Measurements from ENCODE around the gene VTA1. TPM values are rescaled to one million over a fixed set of nuclear protein-coding genes. Genes with fewer than 3 reads are reported as not detected.

Gene VTA1
- total RNA-seq, 2 donors from 2014 or later = 29.1 to 37.4 TPM

- no peak for DNase-seq
- no peaks in the 10 kb centered on the region for H3K9me3 Mint-ChIP-seq
- no peak overlapping the region for H3K27ac Mint-ChIP-seq
- no peak overlapping the region for H3K4me3 Mint-ChIP-seq
- no peaks in the 10 kb centered on the region for H3K4me1 Mint-ChIP-seq (ENCODE audit: low read depth)
- H3K36me3 Mint-ChIP-seq (ENCODE audit: insufficient read depth in 2 of 2) = no peaks in the 10 kb centered on the region
- no peak for ATAC-seq (replicated peaks in 1 of 2)
- H3K27me3 Mint-ChIP-seq (ENCODE audit: low read depth) = no peaks in the 10 kb centered on the region
These were observed 91.8 kb downstream of the VTA1 start for GRCh38 chr6:142238881-142239280.

GRCh38 chr6:142240179-142240578, 93.1 kb downstream of the VTA1 start:
- Mint-ChIP-seq H3K36me3 (ENCODE audit: insufficient read depth in 2 of 2) (no peaks in the 10 kb centered on the region), H3K27ac (no peak overlapping the region), H3K4me3 (no peak overlapping the region), H3K27me3 (ENCODE audit: low read depth) (no peaks in the 10 kb centered on the region), H3K9me3 (no peaks in the 10 kb centered on the region), H3K4me1 (ENCODE audit: low read depth) (no peaks in the 10 kb centered on the region)
- DNase-seq (no peak), ATAC-seq (replicated peaks in 1 of 2) (no peak)

- no peaks in the 10 kb centered on the region for H3K4me1 Mint-ChIP-seq (ENCODE audit: low read depth)
- DNase-seq (no peak), ATAC-seq (replicated peaks in 1 of 2) (no peak)
- no peak overlapping the region for H3K27ac Mint-ChIP-seq
- no peaks in the 10 kb centered on the region for H3K27me3 Mint-ChIP-seq (ENCODE audit: low read depth)
- no peak overlapping the region for H3K4me3 Mint-ChIP-seq
- no peaks in the 10 kb centered on the region for H3K36me3 Mint-ChIP-seq (ENCODE audit: insufficient read depth in 2 of 2)
- H3K9me3 Mint-ChIP-seq = no peaks in the 10 kb centered on the region
These were observed 94.0 kb downstream of the VTA1 start for GRCh38 chr6:142241061-142241460.

GRCh38 chr6:142242269-142242668, 95.2 kb downstream of the VTA1 start:
- no peak for DNase-seq
- H3K4me1 Mint-ChIP-seq (ENCODE audit: low read depth) = no peaks in the 10 kb centered on the region
- H3K27ac Mint-ChIP-seq = no peak overlapping the region
- no peaks in the 10 kb centered on the region for H3K36me3 Mint-ChIP-seq (ENCODE audit: insufficient read depth in 2 of 2)
- H3K4me3 Mint-ChIP-seq = no peak overlapping the region
- H3K27me3 Mint-ChIP-seq (ENCODE audit: low read depth) = no peaks in the 10 kb centered on the region
- no peaks in the 10 kb centered on the region for H3K9me3 Mint-ChIP-seq
- no peak for ATAC-seq (replicated peaks in 1 of 2)

- no peak overlapping the region for H3K27ac Mint-ChIP-seq
- DNase-seq (no peak), ATAC-seq (replicated peaks in 1 of 2) (no peak)
- no peaks in the 10 kb centered on the region for H3K4me1 Mint-ChIP-seq (ENCODE audit: low read depth)
- H3K4me3 Mint-ChIP-seq = no peak overlapping the region
- no peaks in the 10 kb centered on the region for H3K27me3 Mint-ChIP-seq (ENCODE audit: low read depth)
- no peaks in the 10 kb centered on the region for H3K9me3 Mint-ChIP-seq
- no peaks in the 10 kb centered on the region for H3K36me3 Mint-ChIP-seq (ENCODE audit: insufficient read depth in 2 of 2)
These were observed 99.9 kb downstream of the VTA1 start for GRCh38 chr6:142246960-142247359.

GRCh38 chr6:142249266-142249665, 102.2 kb downstream of the VTA1 start:
- no peaks in the 10 kb centered on the region for H3K9me3 Mint-ChIP-seq
- ATAC-seq (replicated peaks in 1 of 2) (no peak), DNase-seq (no peak)
- no peaks in the 10 kb centered on the region for H3K36me3 Mint-ChIP-seq (ENCODE audit: insufficient read depth in 2 of 2)
- no peaks in the 10 kb centered on the region for H3K27me3 Mint-ChIP-seq (ENCODE audit: low read depth)
- H3K4me1 Mint-ChIP-seq (ENCODE audit: low read depth) = no peaks in the 10 kb centered on the region
- no peak overlapping the region for H3K27ac Mint-ChIP-seq
- no peak overlapping the region for H3K4me3 Mint-ChIP-seq

GRCh38 chr6:142251930-142252445, 104.9 kb downstream of the VTA1 start:
- DNase-seq (no peak), ATAC-seq (replicated peaks in 1 of 2) (no peak)
- Mint-ChIP-seq H3K9me3 (no peaks in the 10 kb centered on the region), H3K27ac (no peak overlapping the region), H3K27me3 (ENCODE audit: low read depth) (no peaks in the 10 kb centered on the region), H3K36me3 (ENCODE audit: insufficient read depth in 2 of 2) (no peaks in the 10 kb centered on the region), H3K4me1 (ENCODE audit: low read depth) (no peaks in the 10 kb centered on the region), H3K4me3 (no peak overlapping the region)

GRCh38 chr6:142254513-142254912, 107.5 kb downstream of the VTA1 start:
- no peak for DNase-seq
- Mint-ChIP-seq H3K4me3 (no peak overlapping the region), H3K36me3 (ENCODE audit: insufficient read depth in 2 of 2) (no peaks in the 10 kb centered on the region), H3K27ac (no peak overlapping the region), H3K27me3 (ENCODE audit: low read depth) (no peaks in the 10 kb centered on the region), H3K4me1 (ENCODE audit: low read depth) (no peaks in the 10 kb centered on the region), H3K9me3 (no peaks in the 10 kb centered on the region)
- ATAC-seq (replicated peaks in 1 of 2) = no peak

GRCh38 chr6:142255785-142256184, 108.7 kb downstream of the VTA1 start:
- DNase-seq (no peak), ATAC-seq (replicated peaks in 1 of 2) (no peak)
- no peaks in the 10 kb centered on the region for H3K27me3 Mint-ChIP-seq (ENCODE audit: low read depth)
- no peak overlapping the region for H3K4me3 Mint-ChIP-seq
- H3K36me3 Mint-ChIP-seq (ENCODE audit: insufficient read depth in 2 of 2) = no peaks in the 10 kb centered on the region
- H3K4me1 Mint-ChIP-seq (ENCODE audit: low read depth) = no peaks in the 10 kb centered on the region
- H3K9me3 Mint-ChIP-seq = no peaks in the 10 kb centered on the region
- no peak overlapping the region for H3K27ac Mint-ChIP-seq

GRCh38 chr6:142258305-142258704, 111.2 kb downstream of the VTA1 start:
- Mint-ChIP-seq H3K27ac (no peak overlapping the region), H3K27me3 (ENCODE audit: low read depth) (no peaks in the 10 kb centered on the region), H3K9me3 (no peaks in the 10 kb centered on the region), H3K4me3 (no peak overlapping the region), H3K36me3 (ENCODE audit: insufficient read depth in 2 of 2) (no peaks in the 10 kb centered on the region), H3K4me1 (ENCODE audit: low read depth) (no peaks in the 10 kb centered on the region)
- ATAC-seq (replicated peaks in 1 of 2) (no peak), DNase-seq (no peak)

- H3K4me3 Mint-ChIP-seq = no peak overlapping the region
- no peaks in the 10 kb centered on the region for H3K27me3 Mint-ChIP-seq (ENCODE audit: low read depth)
- ATAC-seq (replicated peaks in 1 of 2) (no peak), DNase-seq (no peak)
- no peaks in the 10 kb centered on the region for H3K4me1 Mint-ChIP-seq (ENCODE audit: low read depth)
- no peaks in the 10 kb centered on the region for H3K9me3 Mint-ChIP-seq
- H3K27ac Mint-ChIP-seq = no peak overlapping the region
- no peaks in the 10 kb centered on the region for H3K36me3 Mint-ChIP-seq (ENCODE audit: insufficient read depth in 2 of 2)
These were observed 111.7 kb downstream of the VTA1 start for GRCh38 chr6:142258757-142259156.

- Mint-ChIP-seq H3K9me3 (no peaks in the 10 kb centered on the region), H3K4me1 (ENCODE audit: low read depth) (no peaks in the 10 kb centered on the region), H3K36me3 (ENCODE audit: insufficient read depth in 2 of 2) (no peaks in the 10 kb centered on the region), H3K4me3 (no peak overlapping the region), H3K27ac (no peak overlapping the region), H3K27me3 (ENCODE audit: low read depth) (no peaks in the 10 kb centered on the region)
- ATAC-seq (replicated peaks in 1 of 2) = no peak
- no peak for DNase-seq
These were observed 113.7 kb downstream of the VTA1 start for GRCh38 chr6:142260748-142261147.

GRCh38 chr6:142262231-142262630, 115.2 kb downstream of the VTA1 start:
- Mint-ChIP-seq H3K9me3 (no peaks in the 10 kb centered on the region), H3K27ac (no peak overlapping the region), H3K36me3 (ENCODE audit: insufficient read depth in 2 of 2) (no peaks in the 10 kb centered on the region), H3K4me1 (ENCODE audit: low read depth) (no peaks in the 10 kb centered on the region), H3K4me3 (no peak overlapping the region), H3K27me3 (ENCODE audit: low read depth) (no peaks in the 10 kb centered on the region)
- DNase-seq (no peak), ATAC-seq (replicated peaks in 1 of 2) (no peak)

- Mint-ChIP-seq H3K27me3 (ENCODE audit: low read depth) (no peaks in the 10 kb centered on the region), H3K9me3 (no peaks in the 10 kb centered on the region), H3K27ac (no peak overlapping the region), H3K36me3 (ENCODE audit: insufficient read depth in 2 of 2) (no peaks in the 10 kb centered on the region), H3K4me1 (ENCODE audit: low read depth) (no peaks in the 10 kb centered on the region), H3K4me3 (no peak overlapping the region)
- ATAC-seq (replicated peaks in 1 of 2) = no peak
- no peak for DNase-seq
These were observed 118.4 kb downstream of the VTA1 start for GRCh38 chr6:142265476-142265875.
